OCI-LY7 (cell line): ENCODE measurements around the gene FOSB. TPM values are rescaled to one million over a fixed set of nuclear protein-coding genes. Genes with fewer than 3 reads are reported as not detected.
A peak's percentile ranks its signal among the peaks of the same experiment; 100 is the strongest.

Experiments used
- BruUV-seq: library from RNA; stranded (reverse); fragments of 400-500 nt; replicated peaks from 2 replicates; lab custom pipeline; 2021; lab: Mats Ljungman, UMichigan
- CTCF ChIA-PET: fragments of 300-600 bp; sonication (Branson Sonifier 250); formaldehyde crosslinking; loops from one replicate; lab custom pipeline; 2022; ENCODE audit warnings: antibody characterized with exemption; ENCODE audit not compliant: unreplicated experiment; lab: Charles Lee
- POLR2A ChIA-PET: fragments of 300-600 bp; sonication (Branson Sonifier 250); formaldehyde crosslinking; loops from one replicate; lab custom pipeline; 2022; ENCODE audit warnings: antibody characterized with exemption; lab: Charles Lee
- DNase-seq: peaks from one replicate; pipeline ENCODE4 v3.0.0-alpha.2; 2015; ENCODE audit warnings: low spot score
- H2AFZ ChIP-seq: fragments of 200-600 bp; sonication (generic), shearing (Covaris generic); 2 replicates; pipeline ENCODE4 v1.6.1; 2014; ENCODE audit warnings: mild to moderate bottlenecking, antibody characterized with exemption, low read length, moderate library complexity
- H3K27ac ChIP-seq: fragments of 200-600 bp; sonication (generic); 2 replicates; pipeline ENCODE4 v1.5.1; 2014; ENCODE audit warnings: mixed run types, low read depth, mild to moderate bottlenecking, moderate library complexity, low read length, inconsistent platforms; ENCODE audit not compliant: poor library complexity, severe bottlenecking
- H3K36me3 ChIP-seq: fragments of 200-600 bp; sonication (generic); 2 replicates; pipeline ENCODE4 v1.6.1; 2014; ENCODE audit warnings: mild to moderate bottlenecking, antibody characterized with exemption, low read length, moderate library complexity, mixed read lengths; ENCODE audit not compliant: insufficient read depth
- H3K4me1 ChIP-seq: fragments of 200-600 bp; sonication (generic); 2 replicates; pipeline ENCODE4 v1.5.1; 2014; ENCODE audit warnings: mild to moderate bottlenecking, low read length; ENCODE audit not compliant: insufficient read depth, poor library complexity, severe bottlenecking
- H3K4me2 ChIP-seq: fragments of 200-600 bp; sonication (generic); 2 replicates; pipeline ENCODE4 v1.6.1; 2014; ENCODE audit warnings: mild to moderate bottlenecking, low read length
- H3K4me3 ChIP-seq: fragments of 200-600 bp; sonication (generic); 2 replicates; pipeline ENCODE4 v1.5.1; 2014; ENCODE audit warnings: mild to moderate bottlenecking, low read depth, low read length; ENCODE audit not compliant: poor library complexity, severe bottlenecking
- H3K79me2 ChIP-seq: fragments of 200-600 bp; sonication (generic); 2 replicates; pipeline ENCODE4 v1.6.1; 2016; ENCODE audit warnings: low read depth, mild to moderate bottlenecking, low read length, moderate library complexity, mixed read lengths; ENCODE audit not compliant: insufficient read depth
- H3K9me2 ChIP-seq: fragments of 200-600 bp; sonication (generic); 2 replicates; pipeline ENCODE4 v1.6.1; 2016; ENCODE audit warnings: mild to moderate bottlenecking, low read length, mixed read lengths; ENCODE audit not compliant: insufficient read depth
- H3K9me3 ChIP-seq: fragments of 200-600 bp; sonication (generic); 2 replicates; pipeline ENCODE4 v1.6.1; 2014; ENCODE audit warnings: mild to moderate bottlenecking, mixed run types, low read length, mixed read lengths
- H4K20me1 ChIP-seq: fragments of 200-600 bp; sonication (generic); 2 replicates; pipeline ENCODE4 v1.6.1; 2014; ENCODE audit warnings: mild to moderate bottlenecking, antibody characterized with exemption, low read length, moderate library complexity, mixed read lengths; ENCODE audit not compliant: insufficient read depth
- EZH2phosphoT487 ChIP-seq: fragments of 200-600 bp; sonication (generic); IDR thresholded peaks from 2 replicates; pipeline ENCODE4 v1.6.1; 2018; ENCODE audit warnings: low read depth, borderline replicate concordance, mild to moderate bottlenecking, mixed run types, antibody characterized with exemption, low read length, moderate library complexity, mixed read lengths
- intact Hi-C: fragments of 100-400 bp; cut with micrococcal nuclease; formaldehyde crosslinking; loops from one replicate; pipeline ENCODE4 v1.10.0; 2022; ENCODE audit not compliant: unreplicated experiment
- total RNA-seq, 2 experiments: library from RNA; depleted of rRNA in 1 of 2; stranded (reverse); fragments of >200 nt in 1 of 2; shearing (Covaris generic) in 1 of 2; gene quantifications; 2 replicates each; pipeline ENCODE4 v1.2.3, GENCODE V29; 2014 to 2022
- TF ChIP-seq, protein P1 (sequence below): fragments of 200-600 bp; sonication (generic); conservative IDR thresholded peaks from 2 replicates; pipeline ENCODE4 v1.5.1; 2014; ENCODE audit warnings: mild to moderate bottlenecking, antibody characterized with exemption, low read length, moderate library complexity, mixed read lengths

Gene FOSB
- total RNA-seq, 2 experiments from 2014 or later: 2.3 to 2.4 TPM

DNA sequence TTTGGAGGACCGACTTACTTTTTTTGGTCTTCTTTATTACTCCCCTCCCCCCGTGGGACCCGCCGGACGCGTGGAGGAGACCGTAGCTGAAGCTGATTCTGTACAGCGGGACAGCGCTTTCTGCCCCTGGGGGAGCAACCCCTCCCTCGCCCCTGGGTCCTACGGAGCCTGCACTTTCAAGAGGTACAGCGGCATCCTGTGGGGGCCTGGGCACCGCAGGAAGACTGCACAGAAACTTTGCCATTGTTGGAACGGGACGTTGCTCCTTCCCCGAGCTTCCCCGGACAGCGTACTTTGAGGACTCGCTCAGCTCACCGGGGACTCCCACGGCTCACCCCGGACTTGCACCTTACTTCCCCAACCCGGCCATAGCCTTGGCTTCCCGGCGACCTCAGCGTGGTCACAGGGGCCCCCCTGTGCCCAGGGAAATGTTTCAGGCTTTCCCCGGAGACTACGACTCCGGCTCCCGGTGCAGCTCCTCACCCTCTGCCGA, 409 bp downstream of the FOSB start:
- ChIA-PET CTCF (interaction anchor here (2.3 kb wide), 1 partner anchor 11 kb away, joined by 7 read pairs; no protein-coding TSS in a partner anchor), POLR2A (interaction anchor here (0.6 to 1.8 kb wide), 4 partner anchors 9 to 96 kb away, joined by 3 to 7 read pairs (median 6); no protein-coding TSS in a partner anchor)
- Histone ChIP-seq H3K4me3 (peak overlapping the region; percentile 81), H3K4me2 (peak overlapping the region; percentile 100), H4K20me1 (0 out of 2 replicates have a peak, but pooled peaks cover 4% of the 10 kb centered on the region), H3K4me1 (peaks cover 19% of the 10 kb centered on the region), H2AFZ (peak overlapping the region; percentile 14; the same call in 1 of the 2 replicates), H3K9me3 (no peaks in the 10 kb centered on the region), H3K36me3 (no peaks in the 10 kb centered on the region), H3K27ac (peak overlapping the region; percentile 87), H3K9me2 (no peaks in the 10 kb centered on the region), H3K79me2 (no peaks in the 10 kb centered on the region; the same call in 1 of the 2 replicates)
- TF ChIP-seq, protein P1, sequence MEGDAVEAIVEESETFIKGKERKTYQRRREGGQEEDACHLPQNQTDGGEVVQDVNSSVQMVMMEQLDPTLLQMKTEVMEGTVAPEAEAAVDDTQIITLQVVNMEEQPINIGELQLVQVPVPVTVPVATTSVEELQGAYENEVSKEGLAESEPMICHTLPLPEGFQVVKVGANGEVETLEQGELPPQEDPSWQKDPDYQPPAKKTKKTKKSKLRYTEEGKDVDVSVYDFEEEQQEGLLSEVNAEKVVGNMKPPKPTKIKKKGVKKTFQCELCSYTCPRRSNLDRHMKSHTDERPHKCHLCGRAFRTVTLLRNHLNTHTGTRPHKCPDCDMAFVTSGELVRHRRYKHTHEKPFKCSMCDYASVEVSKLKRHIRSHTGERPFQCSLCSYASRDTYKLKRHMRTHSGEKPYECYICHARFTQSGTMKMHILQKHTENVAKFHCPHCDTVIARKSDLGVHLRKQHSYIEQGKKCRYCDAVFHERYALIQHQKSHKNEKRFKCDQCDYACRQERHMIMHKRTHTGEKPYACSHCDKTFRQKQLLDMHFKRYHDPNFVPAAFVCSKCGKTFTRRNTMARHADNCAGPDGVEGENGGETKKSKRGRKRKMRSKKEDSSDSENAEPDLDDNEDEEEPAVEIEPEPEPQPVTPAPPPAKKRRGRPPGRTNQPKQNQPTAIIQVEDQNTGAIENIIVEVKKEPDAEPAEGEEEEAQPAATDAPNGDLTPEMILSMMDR: peak; percentile 32; the same call in 1 of the 2 replicates
- TF ChIP-seq EZH2phosphoT487: no peak
- intact Hi-C loops: loop anchor here (2.0 kb wide), 1 partner anchor 17 kb away; no protein-coding TSS in a partner anchor
- DNase-seq: peak; percentile 49
- BruUV-seq: TSS peak; percentile 91

- no TSS peak for BruUV-seq
- TF ChIP-seq EZH2phosphoT487: no peak
- TF ChIP-seq, protein P1: no peak
- intact Hi-C loops: loop anchor here (2.0 kb wide), 1 partner anchor 18 kb away; no protein-coding TSS in a partner anchor
- Histone ChIP-seq H2AFZ (peak overlapping the region; percentile 14; the same call in 1 of the 2 replicates), H3K4me1 (peaks cover 19% of the 10 kb centered on the region), H3K9me2 (no peaks in the 10 kb centered on the region), H3K27ac (peak overlapping the region; percentile 87), H3K4me2 (peak overlapping the region; percentile 100), H3K9me3 (no peaks in the 10 kb centered on the region), H3K4me3 (peak overlapping the region; percentile 81), H3K36me3 (no peaks in the 10 kb centered on the region), H4K20me1 (0 out of 2 replicates have a peak, but pooled peaks cover 4% of the 10 kb centered on the region), H3K79me2 (no peaks in the 10 kb centered on the region; the same call in 1 of the 2 replicates)
- CTCF ChIA-PET: interaction anchor here (2.3 kb wide), 1 partner anchor 10 kb away, joined by 7 read pairs; no protein-coding TSS in a partner anchor
- no peak for DNase-seq
- POLR2A ChIA-PET: interaction anchor here (1.4 to 1.8 kb wide), 3 partner anchors 10 to 12 kb away, joined by 3 to 7 read pairs (median 6); no protein-coding TSS in a partner anchor
These were observed 971 bp downstream of the FOSB start for GRCh38 chr19:45468803-45469131.
